ENCODE measurements around the gene PRKCD.

DNA sequence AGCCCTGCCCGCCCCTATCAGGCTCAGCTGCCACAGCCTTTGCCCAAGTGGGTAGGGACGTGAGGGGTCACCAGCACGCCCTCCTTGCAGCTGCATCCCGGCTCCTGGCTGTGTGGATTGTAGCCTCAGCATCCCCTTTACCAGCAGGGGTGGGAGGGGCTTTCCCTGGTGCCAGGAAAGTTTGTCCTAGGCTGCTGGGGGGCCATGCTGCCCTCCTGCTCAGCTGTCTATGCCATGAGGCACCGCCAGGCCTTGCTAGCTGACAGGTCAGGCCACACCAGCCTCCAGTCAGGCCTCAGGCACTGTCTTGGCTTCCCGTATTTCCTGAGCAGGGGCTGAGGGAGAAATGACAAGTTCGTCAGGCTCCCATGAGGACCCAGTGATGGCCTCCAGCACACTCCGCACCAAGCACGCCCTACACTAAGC, 62.5 kb downstream of the PRKCD start:
- TF ChIP-seq FOXM1 (IDR thresholded peaks at IDR 0.05; ENCODE audit: borderline replicate concordance) (no peak), ARNT (IDR thresholded peaks at IDR 0.05) (no peak), SUZ12 (IDR thresholded peaks at IDR 0.05) (no peak), CTBP1 (IDR thresholded peaks at IDR 0.05; ENCODE audit: borderline replicate concordance) (no peak), FOXK2 (IDR thresholded peaks at IDR 0.05) (no peak), SP1 (IDR thresholded peaks at IDR 0.05) (no peak), TARDBP (IDR thresholded peaks at IDR 0.05) (no peak), ELF4 (IDR thresholded peaks at IDR 0.05) (no peak), BHLHE40 (IDR thresholded peaks at IDR 0.05; ENCODE audit: borderline replicate concordance) (no peak)
